ENCODE data around the gene TNFRSF18.

DNA sequence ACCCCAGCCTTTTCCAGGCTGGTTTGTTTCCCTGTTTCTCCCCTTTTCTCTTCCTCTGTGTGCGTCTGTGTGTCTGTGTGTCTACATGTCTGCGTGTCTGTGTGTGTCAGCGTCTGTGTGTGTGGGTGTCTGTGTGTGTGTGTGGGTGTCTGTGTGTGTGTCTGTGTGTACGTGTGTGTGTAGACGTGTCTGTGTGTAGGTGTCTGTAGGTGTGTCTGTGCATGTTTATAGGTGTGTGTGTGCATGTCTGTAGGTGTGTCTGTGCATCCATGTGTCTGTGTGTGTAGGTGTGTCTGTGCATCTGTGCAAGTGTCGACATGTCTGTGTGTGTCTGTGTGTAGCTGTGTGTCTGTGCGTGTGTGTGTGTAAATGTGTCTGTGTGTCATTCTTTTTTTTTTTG, 29.5 kb downstream of the TNFRSF18 start:
- no peak for TF ChIP-seq POLR2A (IDR thresholded peaks at IDR 0.05)
- TF ChIP-seq, protein P1, sequence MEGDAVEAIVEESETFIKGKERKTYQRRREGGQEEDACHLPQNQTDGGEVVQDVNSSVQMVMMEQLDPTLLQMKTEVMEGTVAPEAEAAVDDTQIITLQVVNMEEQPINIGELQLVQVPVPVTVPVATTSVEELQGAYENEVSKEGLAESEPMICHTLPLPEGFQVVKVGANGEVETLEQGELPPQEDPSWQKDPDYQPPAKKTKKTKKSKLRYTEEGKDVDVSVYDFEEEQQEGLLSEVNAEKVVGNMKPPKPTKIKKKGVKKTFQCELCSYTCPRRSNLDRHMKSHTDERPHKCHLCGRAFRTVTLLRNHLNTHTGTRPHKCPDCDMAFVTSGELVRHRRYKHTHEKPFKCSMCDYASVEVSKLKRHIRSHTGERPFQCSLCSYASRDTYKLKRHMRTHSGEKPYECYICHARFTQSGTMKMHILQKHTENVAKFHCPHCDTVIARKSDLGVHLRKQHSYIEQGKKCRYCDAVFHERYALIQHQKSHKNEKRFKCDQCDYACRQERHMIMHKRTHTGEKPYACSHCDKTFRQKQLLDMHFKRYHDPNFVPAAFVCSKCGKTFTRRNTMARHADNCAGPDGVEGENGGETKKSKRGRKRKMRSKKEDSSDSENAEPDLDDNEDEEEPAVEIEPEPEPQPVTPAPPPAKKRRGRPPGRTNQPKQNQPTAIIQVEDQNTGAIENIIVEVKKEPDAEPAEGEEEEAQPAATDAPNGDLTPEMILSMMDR (IDR thresholded peaks at IDR 0.05), result no peak

Data from testis (tissue), 2 donors.